Testis (tissue), 3 donors: ENCODE measurements around the gene DCAF8L1. TPM values are rescaled to one million over a fixed set of nuclear protein-coding genes. Genes with fewer than 3 reads are reported as not detected.

Source experiments
- DNase-seq: peaks from one replicate; pipeline ENCODE4 v3.0.0-alpha.2; 2019
- H3K27ac ChIP-seq, 2 donors: fragments of 200-600 bp; sonication (generic); one replicate each; pipeline ENCODE4 v1.5.1; 2019
- H3K27me3 ChIP-seq: fragments of 200-600 bp; sonication (generic); one replicate; pipeline ENCODE4 v1.5.1; 2019
- H3K36me3 ChIP-seq: fragments of 200-600 bp; sonication (generic); one replicate; pipeline ENCODE4 v1.5.1; 2017; ENCODE audit warnings: low read depth; ENCODE audit errors: missing control alignments
- H3K4me1 ChIP-seq: fragments of 200-600 bp; sonication (generic); one replicate; pipeline ENCODE4 v1.5.1; 2019
- H3K4me3 ChIP-seq, 2 donors: fragments of 200-600 bp; sonication (generic); one replicate each; pipeline ENCODE4 v1.5.1; 2017 to 2019
- H3K9me3 ChIP-seq: fragments of 200-600 bp; sonication (generic); one replicate; pipeline ENCODE4 v1.5.1; 2017
- CTCF ChIP-seq, 3 experiments: fragments of 450-650 bp in 2 of 3; fragments of 200-600 bp in 1 of 3; sonication (generic) in 1 of 3; IDR thresholded peaks; one replicate each; pipeline ENCODE4 v1.5.1; 2016 to 2019; ENCODE audit warnings: antibody characterized with exemption in 3 of 3, mild to moderate bottlenecking in 2 of 3, moderate library complexity in 1 of 3
- POLR2A ChIP-seq: fragments of 450-650 bp; IDR thresholded peaks from one replicate; pipeline ENCODE4 v1.6.1; 2017; ENCODE audit warnings: antibody characterized with exemption, mild to moderate bottlenecking, moderate library complexity
- WGBS, 2 donors: methylation state at CpG; one replicate each; pipeline ENCODE4 v1.1.5; 2018; 5-methylcytosine and 5-hydroxymethylcytosine counted together
- intact Hi-C: fragments of 100-400 bp; cut with DNase I; formaldehyde crosslinking; loops from one replicate; pipeline ENCODE4 v1.15.1; 2023; ENCODE audit warnings: low total_unique reads
- polyA plus RNA-seq: library from polyadenylated mRNA; stranded (reverse); fragments of 350-450 nt; fragmentation: Illumina TruSeq; extraction: RNeasy Lipid Tissue Mini Kit (QIAGEN cat#74804); gene quantifications from one replicate; pipeline ENCODE4 v1.2.3, GENCODE V29; 2014; ENCODE audit warnings: low read depth, low replicate concordance; ENCODE audit not compliant: insufficient read depth
- total RNA-seq, 2 donors: library from RNA; depleted of rRNA; stranded (reverse); fragments of >200 nt; gene quantifications; one replicate each; pipeline ENCODE4 v1.2.3, GENCODE V29; 2016

Gene DCAF8L1
- total and polyA plus RNA-seq, 3 donors from 2014 or later, result 1.4 to 2.2 (median 1.4) TPM

GRCh38 chrX:27976284-27976683 lies 5.0 kb downstream of the DCAF8L1 start:
- intact Hi-C loops, result no loop called here
- no peak for TF ChIP-seq POLR2A
- no peak for TF ChIP-seq CTCF (IDR thresholded peaks at IDR 0.05)
- DNase-seq, result no peak

GRCh38 chrX:27968878-27969277 lies 12.4 kb downstream of the DCAF8L1 start:
- intact Hi-C loops, result no loop called here
- no peak overlapping the region for H3K4me3 ChIP-seq
- H3K4me1 ChIP-seq, result no peaks in the 10 kb centered on the region
- H3K27me3 ChIP-seq, result no peaks in the 10 kb centered on the region
- DNase-seq, result no peak
- H3K27ac ChIP-seq, result no peak overlapping the region
- WGBS, 2 donors, result 58 to 70% methylated on average over 2 of the region's 2 CpGs
- H3K9me3 ChIP-seq, result no peaks in the 10 kb centered on the region
- H3K36me3 ChIP-seq, result no peaks in the 10 kb centered on the region
- TF ChIP-seq CTCF (IDR thresholded peaks at IDR 0.05) (no peak), POLR2A (no peak)

More at GRCh38 chrX:27976284-27976683, 5.0 kb downstream of the DCAF8L1 start:
- no peak overlapping the region for H3K4me3 ChIP-seq
- H3K4me1 ChIP-seq, result no peaks in the 10 kb centered on the region
- H3K9me3 ChIP-seq, result no peaks in the 10 kb centered on the region
- no peaks in the 10 kb centered on the region for H3K36me3 ChIP-seq
- no peak overlapping the region for H3K27ac ChIP-seq
- WGBS, 2 donors, result 9 to 34% methylated on average over 4 of the region's 4 CpGs
- no peaks in the 10 kb centered on the region for H3K27me3 ChIP-seq

GRCh38 chrX:27968352-27968751 lies 12.9 kb downstream of the DCAF8L1 start:
- WGBS, 2 donors, result 83% methylated on average over 2 of the region's 2 CpGs
- DNase-seq, result no peak
- no peak for TF ChIP-seq POLR2A
- TF ChIP-seq CTCF (IDR thresholded peaks at IDR 0.05), result no peak
- H3K9me3 ChIP-seq, result no peaks in the 10 kb centered on the region
- no peak overlapping the region for H3K27ac ChIP-seq
- H3K36me3 ChIP-seq, result no peaks in the 10 kb centered on the region
- no peaks in the 10 kb centered on the region for H3K4me1 ChIP-seq
- no peaks in the 10 kb centered on the region for H3K27me3 ChIP-seq
- no peak overlapping the region for H3K4me3 ChIP-seq
- intact Hi-C loops, result no loop called here

- DNase-seq, result no peak
- H3K4me3 ChIP-seq, result no peak overlapping the region
Observed at GRCh38 chrX:27966955-27967354, 14.3 kb downstream of the DCAF8L1 start.

More at GRCh38 chrX:27966955-27967354, 14.3 kb downstream of the DCAF8L1 start:
- Histone ChIP-seq H3K27ac (no peak overlapping the region), H3K27me3 (no peaks in the 10 kb centered on the region), H3K36me3 (no peaks in the 10 kb centered on the region), H3K4me1 (no peaks in the 10 kb centered on the region), H3K9me3 (no peaks in the 10 kb centered on the region)
- TF ChIP-seq POLR2A (no peak), CTCF (IDR thresholded peaks at IDR 0.05) (no peak)
- intact Hi-C loops, result no loop called here
- 36 to 43% methylated on average over 1 of the region's 1 CpG for WGBS, 2 donors
